ENCODE results near the gene PFN4.
"Not testable (repeated sequence)": the region's sequence is repeated elsewhere in the genome, so short reads cannot be mapped to it uniquely, and the experiment has no call there.

The PFN4 gene

DNA sequence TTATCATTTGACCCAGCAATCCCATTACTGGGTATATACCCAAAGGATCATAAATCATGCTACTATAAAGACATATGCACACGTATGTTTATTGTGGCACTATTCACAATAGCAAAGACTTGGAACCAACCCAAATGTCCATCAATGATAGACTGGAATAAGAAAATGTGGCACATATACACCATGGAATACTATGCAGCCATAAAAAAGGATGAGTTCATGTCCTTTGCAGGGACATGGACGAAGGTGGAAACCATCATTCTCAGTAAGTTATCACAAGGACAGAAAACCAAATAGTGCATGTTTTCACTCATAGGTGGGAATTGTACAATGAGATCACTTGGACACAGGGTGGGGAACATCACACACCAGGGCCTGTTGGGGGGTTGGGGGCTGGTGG lies 22.4 kb downstream of the PFN4 start:
- H3K27me3 Mint-ChIP-seq, H3K9me3 Mint-ChIP-seq, H3K4me1 Mint-ChIP-seq, H3K4me3 Mint-ChIP-seq, H3K27ac Mint-ChIP-seq: not testable (repeated sequence)
- peaks cover 27% of the 10 kb centered on the region for H3K36me3 Mint-ChIP-seq

GRCh38 chr2:24095171-24095677 lies 27.9 kb downstream of the PFN4 start:
- H3K4me1 Mint-ChIP-seq, H3K27me3 Mint-ChIP-seq, H3K27ac Mint-ChIP-seq, H3K4me3 Mint-ChIP-seq, H3K9me3 Mint-ChIP-seq: not testable (repeated sequence)
- H3K36me3 Mint-ChIP-seq, result peaks cover 19% of the 10 kb centered on the region

GRCh38 chr2:24093270-24093669 lies 29.9 kb downstream of the PFN4 start:
- H3K27me3 Mint-ChIP-seq, H3K27ac Mint-ChIP-seq, H3K4me3 Mint-ChIP-seq, H3K9me3 Mint-ChIP-seq, H3K4me1 Mint-ChIP-seq: not testable (repeated sequence)
- H3K36me3 Mint-ChIP-seq, result peaks cover 12% of the 10 kb centered on the region

DNA sequence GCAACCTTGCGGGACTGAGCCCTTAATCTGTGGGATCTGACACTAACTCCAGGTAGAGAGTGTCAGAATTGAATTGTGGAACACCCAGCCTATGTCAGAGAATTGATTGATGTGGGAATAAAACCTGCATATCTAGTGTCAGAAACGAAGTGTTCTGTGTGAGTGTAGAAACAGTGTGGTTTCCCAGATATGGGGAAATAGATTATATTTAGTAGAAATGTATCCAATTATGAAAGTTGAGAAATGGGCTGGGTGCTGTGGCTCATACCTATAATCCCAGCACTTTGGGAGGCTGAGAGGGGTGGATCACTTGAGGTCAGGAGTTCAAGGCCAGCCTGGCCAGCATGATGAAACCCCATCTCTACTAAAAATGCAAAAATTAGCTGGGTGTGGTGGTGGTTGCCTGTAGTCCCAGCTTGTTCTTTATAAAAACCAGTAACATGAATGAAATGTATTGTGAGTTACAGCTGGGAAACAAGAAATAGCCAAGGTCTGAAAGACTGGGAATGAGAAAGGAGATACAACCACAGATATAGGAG lies 34.2 kb downstream of the PFN4 start:
- H3K9me3 Mint-ChIP-seq, result no peaks in the 10 kb centered on the region
- no peaks in the 10 kb centered on the region for H3K27me3 Mint-ChIP-seq
- no peak overlapping the region for H3K27ac Mint-ChIP-seq
- H3K4me3 Mint-ChIP-seq, result no peak overlapping the region
- peaks cover 5% of the 10 kb centered on the region for H3K4me1 Mint-ChIP-seq
- no peaks in the 10 kb centered on the region for H3K36me3 Mint-ChIP-seq

GRCh38 chr2:24087032-24087431 lies 36.1 kb downstream of the PFN4 start:
- H3K4me3 Mint-ChIP-seq, result no peak overlapping the region
- H3K27me3 Mint-ChIP-seq, result no peaks in the 10 kb centered on the region
- H3K36me3 Mint-ChIP-seq, result no peaks in the 10 kb centered on the region
- no peak overlapping the region for H3K27ac Mint-ChIP-seq
- H3K9me3 Mint-ChIP-seq, result no peaks in the 10 kb centered on the region
- H3K4me1 Mint-ChIP-seq, result peaks cover 11% of the 10 kb centered on the region

DNA sequence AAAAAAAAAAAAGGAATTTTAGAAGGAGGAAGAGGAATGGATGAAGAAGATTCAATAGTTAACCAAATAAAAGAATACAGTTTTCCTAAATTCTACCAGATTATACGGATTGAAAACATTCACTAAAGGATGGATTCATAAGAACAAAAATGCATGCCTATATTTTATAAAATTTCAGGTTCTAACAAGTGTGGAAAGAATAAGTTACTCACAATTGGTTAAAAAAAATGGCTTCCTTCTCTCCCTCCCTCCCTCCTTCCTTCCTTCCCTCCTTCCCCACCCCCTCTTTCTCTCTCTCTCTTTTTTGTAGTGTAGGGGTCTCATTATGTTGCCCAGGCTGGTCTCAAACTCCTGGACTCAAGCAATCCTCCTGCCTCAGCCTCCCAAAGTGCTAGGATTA lies 36.9 kb downstream of the PFN4 start:
- Mint-ChIP-seq H3K36me3 (no peaks in the 10 kb centered on the region), H3K27me3 (no peaks in the 10 kb centered on the region), H3K4me3 (no peak overlapping the region), H3K27ac (peak overlapping the region; percentile 23), H3K4me1 (peaks cover 11% of the 10 kb centered on the region), H3K9me3 (no peaks in the 10 kb centered on the region)

GRCh38 chr2:24085200-24085489 lies 38.0 kb downstream of the PFN4 start:
- Mint-ChIP-seq H3K36me3 (no peaks in the 10 kb centered on the region), H3K27ac (no peak overlapping the region), H3K4me1 (peaks cover 11% of the 10 kb centered on the region), H3K27me3 (no peaks in the 10 kb centered on the region), H3K4me3 (peak overlapping the region; percentile 90), H3K9me3 (no peaks in the 10 kb centered on the region)

DNA sequence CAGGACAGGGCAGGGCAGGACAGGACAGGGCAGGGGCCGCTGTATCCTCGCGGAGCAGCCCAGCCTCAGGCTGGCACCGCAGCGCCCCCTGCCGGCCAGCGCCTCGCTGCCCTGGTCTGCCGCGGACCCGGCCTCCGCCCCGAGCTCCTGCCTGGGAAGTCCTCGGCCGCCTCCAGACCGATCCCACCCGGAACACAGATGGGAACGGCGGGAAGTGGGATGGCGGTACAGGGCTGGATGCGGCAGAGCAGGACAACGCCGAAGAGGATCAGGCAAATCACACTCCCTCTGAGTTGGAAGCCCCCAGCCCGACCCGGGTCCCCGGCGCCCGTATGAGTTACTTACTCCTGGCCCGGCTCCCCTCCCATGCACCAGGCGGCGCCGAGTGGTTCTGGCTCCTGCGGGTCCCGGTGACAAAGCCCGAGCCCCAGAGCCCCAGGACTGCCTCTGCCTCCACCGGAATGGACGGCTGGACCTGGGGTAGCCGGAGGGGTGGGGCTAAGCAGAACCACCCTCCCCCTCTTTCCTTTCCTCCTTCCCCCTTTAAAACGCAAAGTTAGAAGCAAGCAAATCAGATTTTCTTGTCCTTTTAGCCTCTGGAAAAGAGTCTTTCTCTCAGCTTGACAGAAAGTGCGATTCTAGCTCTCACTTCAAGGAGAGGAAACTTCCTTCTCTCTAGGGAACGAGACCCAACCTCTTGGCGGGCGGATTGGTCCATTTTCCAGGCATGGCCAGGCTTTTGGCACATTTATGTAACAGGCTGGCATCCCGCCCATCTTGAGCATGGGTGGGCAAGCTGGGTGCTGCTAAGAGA lies 38.5 kb downstream of the PFN4 start, which contains the start of gene TP53I3:
Gene TP53I3 (minus strand): TSS at position 449 of the 814 bp plus-strand sequence. CDS start 508 bp downstream, outside the sequence.
- Mint-ChIP-seq H3K4me3 (peak within 1 kb of the TSS; percentile 90), H3K27ac (peak within 1 kb of the TSS; percentile 68), H3K36me3 (no peaks in the 10 kb centered on the region), H3K9me3 (no peaks in the 10 kb centered on the region), H3K27me3 (no peaks in the 10 kb centered on the region), H3K4me1 (peaks cover 11% of the 10 kb centered on the region)

- H3K4me1 Mint-ChIP-seq, result peaks cover 11% of the 10 kb centered on the region
- H3K4me3 Mint-ChIP-seq, result peak overlapping the region; percentile 90
- H3K9me3 Mint-ChIP-seq, result no peaks in the 10 kb centered on the region
- peak overlapping the region; percentile 68 for H3K27ac Mint-ChIP-seq
- H3K36me3 Mint-ChIP-seq, result no peaks in the 10 kb centered on the region
- no peaks in the 10 kb centered on the region for H3K27me3 Mint-ChIP-seq
These were observed 39.4 kb downstream of the PFN4 start for GRCh38 chr2:24083567-24084385.

DNA sequence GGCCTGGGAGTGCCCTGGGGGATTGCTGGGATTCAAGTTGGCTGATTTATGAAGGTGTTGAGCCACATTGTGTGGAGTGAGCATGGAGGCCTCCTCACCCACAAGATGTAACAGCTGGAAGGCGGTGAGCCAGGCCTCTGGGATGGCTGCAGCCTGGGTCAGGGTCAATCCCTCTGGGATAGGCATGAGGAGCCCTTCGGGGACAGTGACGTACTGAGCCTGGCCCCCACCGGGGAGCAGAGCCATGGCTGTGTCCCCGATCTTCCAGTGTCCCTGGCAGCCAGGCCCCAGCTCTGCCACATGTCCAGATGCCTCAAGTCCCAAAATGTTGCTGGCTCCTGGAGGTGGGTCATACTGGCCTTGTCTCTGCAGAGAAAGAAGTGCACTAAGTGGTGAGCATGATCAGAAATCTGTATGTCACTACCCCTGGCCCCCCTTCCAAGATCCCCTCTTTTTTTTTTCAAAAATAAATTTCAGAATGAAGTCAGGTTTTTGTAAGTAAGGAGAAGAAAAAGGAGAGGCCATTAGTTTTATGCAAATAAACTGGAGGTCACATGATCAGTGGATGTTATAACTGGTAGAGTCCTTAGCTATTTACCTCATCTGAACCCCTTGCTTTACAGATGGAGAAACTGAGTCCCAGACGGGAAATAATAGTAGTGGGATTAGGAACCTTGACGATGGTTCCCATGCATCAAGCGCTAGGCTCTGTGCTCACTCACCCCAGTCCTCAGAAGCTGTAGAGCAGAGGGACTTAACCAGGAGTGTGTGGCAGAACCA lies 40.2 kb downstream of the PFN4 start:
- no peaks in the 10 kb centered on the region for H3K27me3 Mint-ChIP-seq
- no peaks in the 10 kb centered on the region for H3K9me3 Mint-ChIP-seq
- peaks cover 11% of the 10 kb centered on the region for H3K4me1 Mint-ChIP-seq
- H3K4me3 Mint-ChIP-seq, result peak overlapping the region; percentile 90
- no peaks in the 10 kb centered on the region for H3K36me3 Mint-ChIP-seq
- no peak overlapping the region for H3K27ac Mint-ChIP-seq

- H3K9me3 Mint-ChIP-seq, result no peaks in the 10 kb centered on the region
- peaks cover 18% of the 10 kb centered on the region for H3K4me1 Mint-ChIP-seq
- no peaks in the 10 kb centered on the region for H3K36me3 Mint-ChIP-seq
These were observed 42.4 kb downstream of the PFN4 start for GRCh38 chr2:24080701-24081100.

DNA sequence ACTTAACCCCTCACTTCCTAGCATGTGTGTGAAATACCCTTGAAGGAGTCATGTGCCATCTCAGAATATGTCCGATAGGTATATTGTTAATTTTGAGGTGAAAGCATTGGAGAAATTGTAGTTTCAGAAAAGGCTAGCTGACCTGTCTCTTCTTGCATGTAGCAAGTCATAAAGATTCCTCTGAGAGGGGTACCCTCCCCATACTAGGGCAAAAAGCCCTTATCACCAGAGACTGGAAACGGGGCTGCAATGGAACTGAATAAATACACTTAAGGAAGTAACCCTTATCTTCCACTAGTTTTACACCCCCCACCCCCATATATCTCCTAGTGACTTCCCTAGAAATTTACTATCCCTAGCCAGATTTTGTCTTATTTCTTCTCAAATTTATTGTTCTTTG lies 45.3 kb downstream of the PFN4 start:
- peaks cover 27% of the 10 kb centered on the region for H3K4me1 Mint-ChIP-seq
- peak overlapping the region; percentile 68 for H3K27ac Mint-ChIP-seq

More at GRCh38 chr2:24080701-24081100, 42.4 kb downstream of the PFN4 start:
- H3K27ac Mint-ChIP-seq, result no peak overlapping the region
- H3K4me3 Mint-ChIP-seq, result no peak overlapping the region
- no peaks in the 10 kb centered on the region for H3K27me3 Mint-ChIP-seq

DNA sequence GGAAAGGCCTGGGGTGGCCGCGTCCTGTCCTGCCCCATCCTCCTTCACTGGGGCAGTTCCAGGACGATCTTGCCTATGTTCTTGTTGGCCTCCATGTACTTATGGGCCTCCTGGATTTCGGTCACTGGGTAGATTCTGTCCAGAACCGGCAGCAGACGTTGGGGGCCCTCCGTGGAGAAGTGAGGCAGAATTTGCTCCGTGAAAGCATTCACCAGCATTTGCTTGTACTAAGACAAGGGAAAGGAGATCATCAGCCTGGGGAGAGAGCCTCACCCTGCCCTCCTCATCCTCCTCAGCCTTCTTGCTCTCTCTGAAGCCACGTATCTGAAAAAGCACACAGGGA lies 45.6 kb downstream of the PFN4 start:
- Mint-ChIP-seq H3K27ac (peak overlapping the region; percentile 68), H3K4me3 (peak overlapping the region; percentile 98), H3K27me3 (no peaks in the 10 kb centered on the region)

More for the DNA sequence above, 45.3 kb downstream of the PFN4 start:
- Mint-ChIP-seq H3K36me3 (peaks cover 1% of the 10 kb centered on the region), H3K9me3 (no peaks in the 10 kb centered on the region), H3K27me3 (no peaks in the 10 kb centered on the region), H3K4me3 (peak overlapping the region; percentile 98)

DNA sequence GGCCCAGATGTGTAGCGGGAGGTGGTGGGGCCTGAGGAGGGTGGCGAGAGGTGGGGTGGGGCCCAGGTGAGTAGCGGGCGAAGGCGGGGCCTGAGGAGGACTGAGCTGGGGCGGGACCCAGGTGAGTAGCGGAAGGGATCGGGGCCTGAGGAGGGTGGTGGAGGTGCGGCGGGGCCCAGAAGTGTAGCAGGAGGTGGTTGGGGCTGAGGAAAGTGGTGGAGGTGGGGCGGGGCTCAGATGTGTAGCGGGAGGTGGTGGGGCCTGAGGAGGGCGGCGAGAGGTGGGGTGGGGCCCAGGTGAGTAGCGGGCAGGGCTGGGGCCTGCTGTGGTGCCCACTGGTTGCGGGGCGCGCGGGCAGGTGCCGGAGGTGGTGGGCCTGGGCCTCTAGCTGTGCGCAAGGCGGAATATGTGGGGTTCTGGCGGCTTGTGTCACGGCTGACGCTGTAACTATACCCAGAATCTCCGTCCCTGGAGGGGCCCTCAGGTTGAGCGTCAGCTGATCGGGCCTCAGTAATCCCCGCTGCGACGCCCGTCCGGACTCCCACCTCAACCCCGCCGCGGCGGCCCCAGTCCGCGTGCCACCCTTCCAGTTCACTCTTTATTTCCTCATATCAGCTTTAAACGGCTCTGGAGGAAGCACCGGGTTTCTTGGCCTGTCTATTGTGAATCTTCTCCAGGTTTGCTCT lies 46.1 kb downstream of the PFN4 start:
- Mint-ChIP-seq H3K9me3 (no peaks in the 10 kb centered on the region), H3K27ac (peak overlapping the region; percentile 51), H3K4me3 (peak overlapping the region; percentile 98), H3K27me3 (no peaks in the 10 kb centered on the region), H3K4me1 (peaks cover 34% of the 10 kb centered on the region), H3K36me3 (peaks cover 1% of the 10 kb centered on the region)

More for the DNA sequence above, 45.6 kb downstream of the PFN4 start:
- H3K9me3 Mint-ChIP-seq, result no peaks in the 10 kb centered on the region
- peaks cover 30% of the 10 kb centered on the region for H3K4me1 Mint-ChIP-seq
- H3K36me3 Mint-ChIP-seq, result peaks cover 1% of the 10 kb centered on the region
